ENCODE results near the gene AMPH. TPM values are rescaled to one million over a fixed set of nuclear protein-coding genes. Genes with fewer than 3 reads are reported as not detected.

AMPH gene
- total RNA-seq, 5 donors from 2014 or later (not counting 1 experiment from before 2014, with no cell fraction given): not detected

- no peaks in the 10 kb centered on the region for H3K4me1 Mint-ChIP-seq
- 86% methylated on average over 1 of the region's 2 CpGs for WGBS (ENCODE audit: insufficient coverage)
- ChIA-PET POLR2A (no interaction called here), CTCF (no interaction called here)
- ATAC-seq (replicated peaks in 1 of 4): no peak
- peaks cover 0 to 4% of the 10 kb centered on the region in 2 experiments for H3K27me3 ChIP-seq (replicated peaks in 1 of 2; ENCODE audit: control insufficient read depth in 2 of 2, extremely low read depth in 1 of 2, insufficient read depth in 2 of 2, low read length in 1 of 2)
- H3K4me3 Mint-ChIP-seq: no peak overlapping the region
- H3K4me1 ChIP-seq (ENCODE audit: control insufficient read depth in 1 of 2, extremely low read depth in 1 of 2, insufficient read depth in 2 of 2, low read length in 2 of 2): no peaks in the 10 kb centered on the region
- DNase-seq: no peak
- H3K9me3 ChIP-seq: no peaks in the 10 kb centered on the region
- no peak overlapping the region for H3K4me3 ChIP-seq (ENCODE audit: control insufficient read depth in 1 of 2, extremely low read depth in 1 of 2, low read length in 1 of 2)
- H3K9me3 Mint-ChIP-seq: no peaks in the 10 kb centered on the region
- H3K36me3 Mint-ChIP-seq: no peaks in the 10 kb centered on the region
- H3K27ac ChIP-seq (ENCODE audit: low read length): no peak overlapping the region
- no peak overlapping the region for H3K27ac Mint-ChIP-seq
- H3K27me3 Mint-ChIP-seq: peaks cover 0 to 4% of the 10 kb centered on the region in 2 donors
- H3K36me3 ChIP-seq (ENCODE audit: control insufficient read depth in 2 of 2, extremely low read depth in 1 of 2, insufficient read depth in 1 of 2, low read length in 1 of 2): no peaks in the 10 kb centered on the region
These were observed 62.7 kb downstream of the AMPH start for GRCh38 chr7:38568497-38568896.

GRCh38 chr7:38565289-38565688 lies 65.9 kb downstream of the AMPH start:
- peaks cover 4 to 11% of the 10 kb centered on the region in 2 donors for H3K27me3 Mint-ChIP-seq
- ChIA-PET CTCF (no interaction called here), POLR2A (interaction anchor here in 1 of 2 donors (0.6 kb wide), 1 partner anchor 448 kb away, joined by 3 read pairs; no protein-coding TSS in a partner anchor)
- H3K9me3 ChIP-seq: no peaks in the 10 kb centered on the region
- H3K36me3 Mint-ChIP-seq: no peaks in the 10 kb centered on the region
- H3K4me1 ChIP-seq (ENCODE audit: control insufficient read depth in 1 of 2, extremely low read depth in 1 of 2, insufficient read depth in 2 of 2, low read length in 2 of 2): no peaks in the 10 kb centered on the region
- H3K4me3 Mint-ChIP-seq: no peak overlapping the region
- no peak overlapping the region for H3K27ac Mint-ChIP-seq
- H3K27ac ChIP-seq (ENCODE audit: low read length): no peak overlapping the region
- ATAC-seq (replicated peaks in 1 of 4): no peak
- H3K27me3 ChIP-seq (replicated peaks in 1 of 2; ENCODE audit: control insufficient read depth in 2 of 2, extremely low read depth in 1 of 2, insufficient read depth in 2 of 2, low read length in 1 of 2): peaks cover 0 to 4% of the 10 kb centered on the region in 2 experiments
- H3K4me3 ChIP-seq (ENCODE audit: control insufficient read depth in 1 of 2, extremely low read depth in 1 of 2, low read length in 1 of 2): no peak overlapping the region
- no peaks in the 10 kb centered on the region for H3K9me3 Mint-ChIP-seq
- DNase-seq: no peak
- WGBS (ENCODE audit: insufficient coverage): no CpG with 5 or more reads among the region's 2 CpGs
- H3K4me1 Mint-ChIP-seq: no peaks in the 10 kb centered on the region
- H3K36me3 ChIP-seq (ENCODE audit: control insufficient read depth in 2 of 2, extremely low read depth in 1 of 2, insufficient read depth in 1 of 2, low read length in 1 of 2): no peaks in the 10 kb centered on the region

- Histone ChIP-seq H3K36me3 (ENCODE audit: control insufficient read depth in 2 of 2, extremely low read depth in 1 of 2, insufficient read depth in 1 of 2, low read length in 1 of 2) (no peaks in the 10 kb centered on the region), H3K4me1 (ENCODE audit: control insufficient read depth in 1 of 2, extremely low read depth in 1 of 2, insufficient read depth in 2 of 2, low read length in 2 of 2) (no peaks in the 10 kb centered on the region), H3K9me3 (no peaks in the 10 kb centered on the region), H3K27ac (ENCODE audit: low read length) (no peak overlapping the region), H3K27me3 (replicated peaks in 1 of 2; ENCODE audit: control insufficient read depth in 2 of 2, extremely low read depth in 1 of 2, insufficient read depth in 2 of 2, low read length in 1 of 2) (peaks cover 0 to 4% of the 10 kb centered on the region in 2 experiments), H3K4me3 (ENCODE audit: control insufficient read depth in 1 of 2, extremely low read depth in 1 of 2, low read length in 1 of 2) (no peak overlapping the region)
- no peak for DNase-seq
- no peak overlapping the region for H3K4me3 Mint-ChIP-seq
- WGBS (ENCODE audit: insufficient coverage): 60% methylated on average over 1 of the region's 2 CpGs
- H3K4me1 Mint-ChIP-seq: no peaks in the 10 kb centered on the region
- CTCF ChIA-PET: no interaction called here
- no peak for ATAC-seq (replicated peaks in 1 of 4)
- H3K9me3 Mint-ChIP-seq: no peaks in the 10 kb centered on the region
- H3K36me3 Mint-ChIP-seq: no peaks in the 10 kb centered on the region
- POLR2A ChIA-PET: no interaction called here
- H3K27ac Mint-ChIP-seq: no peak overlapping the region
- peaks cover 4 to 11% of the 10 kb centered on the region in 2 donors for H3K27me3 Mint-ChIP-seq
These were observed 67.4 kb downstream of the AMPH start for GRCh38 chr7:38563741-38564140.

- Histone ChIP-seq H3K4me3 (ENCODE audit: control insufficient read depth in 1 of 2, extremely low read depth in 1 of 2, low read length in 1 of 2) (no peak overlapping the region), H3K4me1 (ENCODE audit: control insufficient read depth in 1 of 2, extremely low read depth in 1 of 2, insufficient read depth in 2 of 2, low read length in 2 of 2) (no peaks in the 10 kb centered on the region), H3K9me3 (no peaks in the 10 kb centered on the region), H3K27ac (ENCODE audit: low read length) (no peak overlapping the region), H3K27me3 (replicated peaks in 1 of 2; ENCODE audit: control insufficient read depth in 2 of 2, extremely low read depth in 1 of 2, insufficient read depth in 2 of 2, low read length in 1 of 2) (peaks cover 0 to 4% of the 10 kb centered on the region in 2 experiments), H3K36me3 (ENCODE audit: control insufficient read depth in 2 of 2, extremely low read depth in 1 of 2, insufficient read depth in 1 of 2, low read length in 1 of 2) (no peaks in the 10 kb centered on the region)
- no peaks in the 10 kb centered on the region for H3K4me1 Mint-ChIP-seq
- WGBS (ENCODE audit: insufficient coverage): no CpG with 5 or more reads among the region's 3 CpGs
- H3K4me3 Mint-ChIP-seq: no peak overlapping the region
- CTCF ChIA-PET: no interaction called here
- POLR2A ChIA-PET: no interaction called here
- H3K9me3 Mint-ChIP-seq: no peaks in the 10 kb centered on the region
- H3K36me3 Mint-ChIP-seq: no peaks in the 10 kb centered on the region
- H3K27me3 Mint-ChIP-seq: peaks cover 4 to 11% of the 10 kb centered on the region in 2 donors
- no peak for ATAC-seq (replicated peaks in 1 of 4)
- H3K27ac Mint-ChIP-seq: no peak overlapping the region
- no peak for DNase-seq
These were observed 70.0 kb downstream of the AMPH start for GRCh38 chr7:38561166-38561565.

DNA sequence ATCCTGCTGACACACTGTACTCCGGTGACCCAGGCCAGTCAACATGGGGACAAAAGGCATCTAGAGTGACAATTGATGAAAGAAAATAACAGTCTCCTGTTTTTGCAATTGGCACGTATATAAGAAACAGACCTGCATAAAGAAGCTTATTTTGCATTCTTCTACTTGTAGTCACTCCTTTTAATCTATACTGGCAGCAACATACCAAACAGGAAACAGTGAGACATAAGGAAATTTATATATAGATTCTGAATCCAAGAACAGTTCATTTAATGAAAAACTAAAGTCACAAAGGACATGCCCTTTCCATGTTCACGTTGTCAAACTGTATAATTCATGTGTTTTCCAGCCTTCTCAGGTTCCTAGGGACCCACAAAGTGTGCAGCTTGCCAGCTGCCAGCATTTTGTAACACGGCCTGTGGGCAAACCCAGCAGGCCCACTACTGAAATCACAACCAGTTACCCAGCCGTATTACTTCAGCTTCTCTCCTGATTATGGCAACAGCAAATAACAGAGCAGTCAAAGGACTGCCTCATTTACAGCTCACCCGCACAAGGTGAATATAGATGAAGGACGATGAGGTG lies 72.3 kb downstream of the AMPH start:
- 67% methylated on average over 3 of the region's 7 CpGs for WGBS (ENCODE audit: insufficient coverage)
- Histone ChIP-seq H3K36me3 (ENCODE audit: control insufficient read depth in 2 of 2, extremely low read depth in 1 of 2, insufficient read depth in 1 of 2, low read length in 1 of 2) (no peaks in the 10 kb centered on the region), H3K4me1 (ENCODE audit: control insufficient read depth in 1 of 2, extremely low read depth in 1 of 2, insufficient read depth in 2 of 2, low read length in 2 of 2) (no peaks in the 10 kb centered on the region), H3K27me3 (replicated peaks in 1 of 2; ENCODE audit: control insufficient read depth in 2 of 2, extremely low read depth in 1 of 2, insufficient read depth in 2 of 2, low read length in 1 of 2) (no peaks in the 10 kb centered on the region), H3K4me3 (ENCODE audit: control insufficient read depth in 1 of 2, extremely low read depth in 1 of 2, low read length in 1 of 2) (no peak overlapping the region), H3K27ac (ENCODE audit: low read length) (no peak overlapping the region), H3K9me3 (no peaks in the 10 kb centered on the region)
- ChIA-PET POLR2A (no interaction called here), CTCF (no interaction called here)
- DNase-seq: no peak
- Mint-ChIP-seq H3K27ac (no peak overlapping the region), H3K36me3 (no peaks in the 10 kb centered on the region), H3K9me3 (no peaks in the 10 kb centered on the region), H3K4me3 (no peak overlapping the region), H3K4me1 (no peaks in the 10 kb centered on the region), H3K27me3 (peaks cover 4 to 7% of the 10 kb centered on the region in 2 donors)
- ATAC-seq (replicated peaks in 1 of 4): no peak

GRCh38 chr7:38554586-38554985 lies 76.6 kb downstream of the AMPH start:
- peaks cover 6 to 12% of the 10 kb centered on the region in 2 donors for H3K27me3 Mint-ChIP-seq
- ChIA-PET POLR2A (no interaction called here), CTCF (no interaction called here)
- H3K27ac Mint-ChIP-seq: no peak overlapping the region
- Histone ChIP-seq H3K27me3 (replicated peaks in 1 of 2; ENCODE audit: control insufficient read depth in 2 of 2, extremely low read depth in 1 of 2, insufficient read depth in 2 of 2, low read length in 1 of 2) (no peaks in the 10 kb centered on the region), H3K36me3 (ENCODE audit: control insufficient read depth in 2 of 2, extremely low read depth in 1 of 2, insufficient read depth in 1 of 2, low read length in 1 of 2) (no peaks in the 10 kb centered on the region), H3K27ac (ENCODE audit: low read length) (no peak overlapping the region), H3K4me1 (ENCODE audit: control insufficient read depth in 1 of 2, extremely low read depth in 1 of 2, insufficient read depth in 2 of 2, low read length in 2 of 2) (no peaks in the 10 kb centered on the region), H3K9me3 (no peaks in the 10 kb centered on the region), H3K4me3 (ENCODE audit: control insufficient read depth in 1 of 2, extremely low read depth in 1 of 2, low read length in 1 of 2) (no peak overlapping the region)
- ATAC-seq (replicated peaks in 1 of 4) (no peak), DNase-seq (no peak)
- no peaks in the 10 kb centered on the region for H3K9me3 Mint-ChIP-seq
- no peaks in the 10 kb centered on the region for H3K4me1 Mint-ChIP-seq
- 80% methylated on average over 1 of the region's 1 CpG for WGBS (ENCODE audit: insufficient coverage)
- no peak overlapping the region for H3K4me3 Mint-ChIP-seq
- H3K36me3 Mint-ChIP-seq: no peaks in the 10 kb centered on the region

DNA sequence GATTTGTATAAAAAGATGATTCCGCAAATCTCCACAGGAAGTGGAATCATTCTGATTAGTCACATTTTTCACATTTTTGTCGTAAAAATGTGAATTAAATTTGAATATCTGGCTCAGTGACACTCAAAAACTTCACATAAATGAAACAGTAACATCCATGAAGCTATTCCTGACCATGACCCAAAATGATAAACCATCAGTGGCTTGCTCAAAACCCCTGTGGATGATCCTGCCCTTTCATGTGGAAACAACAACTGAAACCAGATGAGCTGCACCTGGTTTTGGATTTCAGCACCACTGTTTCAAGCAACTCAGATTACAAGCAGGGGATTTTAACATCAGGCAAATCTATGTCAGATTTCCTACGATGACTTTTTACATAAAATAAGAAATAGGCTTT lies 80.3 kb downstream of the AMPH start:
- Mint-ChIP-seq H3K27me3 (peaks cover 12 to 24% of the 10 kb centered on the region in 2 donors), H3K4me1 (no peaks in the 10 kb centered on the region), H3K27ac (no peak overlapping the region), H3K9me3 (no peaks in the 10 kb centered on the region), H3K4me3 (no peak overlapping the region), H3K36me3 (no peaks in the 10 kb centered on the region)
- Histone ChIP-seq H3K27ac (ENCODE audit: low read length) (no peak overlapping the region), H3K9me3 (no peaks in the 10 kb centered on the region), H3K4me1 (ENCODE audit: control insufficient read depth in 1 of 2, extremely low read depth in 1 of 2, insufficient read depth in 2 of 2, low read length in 2 of 2) (no peaks in the 10 kb centered on the region), H3K27me3 (replicated peaks in 1 of 2; ENCODE audit: control insufficient read depth in 2 of 2, extremely low read depth in 1 of 2, insufficient read depth in 2 of 2, low read length in 1 of 2) (no peaks in the 10 kb centered on the region), H3K36me3 (ENCODE audit: control insufficient read depth in 2 of 2, extremely low read depth in 1 of 2, insufficient read depth in 1 of 2, low read length in 1 of 2) (no peaks in the 10 kb centered on the region), H3K4me3 (ENCODE audit: control insufficient read depth in 1 of 2, extremely low read depth in 1 of 2, low read length in 1 of 2) (no peak overlapping the region)
- no peak for ATAC-seq (replicated peaks in 1 of 4)
- ChIA-PET POLR2A (interaction anchor here in 1 of 2 donors (0.5 kb wide), 1 partner anchor 50 kb away, joined by 3 read pairs; no protein-coding TSS in a partner anchor), CTCF (no interaction called here)
- 50% methylated on average over 1 of the region's 3 CpGs for WGBS (ENCODE audit: insufficient coverage)
- DNase-seq: no peak
